Spleen (tissue), 7 donors: ENCODE measurements around the gene RBM47.

Source experiments
- CTCF ChIP-seq, 11 experiments: fragments of 200-600 bp in 7 of 11; fragments of 450-650 bp in 4 of 11; sonication (generic) in 4 of 11; IDR thresholded peaks in 8 of 11; conservative IDR thresholded peaks in 3 of 11; 1 replicate in 7 of 11; 2 replicates in 4 of 11; pipeline versions ENCODE4 v1.4.0 to v1.8.0; 2016 to 2021; ENCODE audit warnings: antibody characterized with exemption in 11 of 11, inconsistent platforms in 4 of 11, mild to moderate bottlenecking in 1 of 11
- POLR2A ChIP-seq, 3 donors: fragments of 450-650 bp; IDR thresholded peaks; one replicate each; pipeline ENCODE4 v1.5.1; 2017; ENCODE audit warnings: antibody characterized with exemption in 3 of 3, mild to moderate bottlenecking in 1 of 3
- POLR2AphosphoS5 ChIP-seq, 3 donors: sonication (generic); formaldehyde crosslinking; IDR thresholded peaks; one replicate each; pipeline ENCODE4 v1.5.1; 2017; ENCODE audit warnings: antibody characterized with exemption in 3 of 3
- donor health status: DM: no; HTN: no; CAD: no; lungs with moderate emphysema.
- donor health status: DM: no; HTN: no; CAD: no.
- donor health status: DM: no; HTN: no; CAD: no.

- TF ChIP-seq POLR2A (IDR thresholded peaks at IDR 0.05) (no peak), CTCF (IDR thresholded peaks at IDR 0.05 in 8 of 11, conservative IDR thresholded peaks at IDR 0.05 in 3 of 11) (no peak), POLR2AphosphoS5 (IDR thresholded peaks at IDR 0.05) (no peak)
Measured at GRCh38 chr4:40479378-40479777, 150.3 kb downstream of the RBM47 start.
